Cardiac muscle cell (in vitro differentiated cells and primary cell): ENCODE results near the gene ABL2. TPM values are rescaled to one million over a fixed set of nuclear protein-coding genes. Genes with fewer than 3 reads are reported as not detected.

Experiments
- DNase-seq, 2 donors: peaks; one replicate each; pipeline versions ENCODE4 v3.0.0 to v3.0.0-alpha.2; 2010 to 2017; ENCODE audit warnings: low read depth in 1 of 2, low spot score in 1 of 2
- H3K27ac ChIP-seq: fragments of 200-600 bp; sonication (generic); 2 replicates; pipeline ENCODE4 v1.5.1; 2016
- H3K27me3 ChIP-seq: fragments of 200-600 bp; sonication (generic); 2 replicates; pipeline ENCODE4 v1.6.0; 2016; ENCODE audit warnings: control low read depth
- H3K36me3 ChIP-seq: fragments of 200-600 bp; sonication (generic); 2 replicates; pipeline ENCODE4 v1.5.1; 2016; ENCODE audit warnings: control low read depth
- H3K4me1 ChIP-seq: fragments of 200-600 bp; sonication (generic); 2 replicates; pipeline ENCODE4 v1.8.1; 2017; ENCODE audit warnings: low read depth, mild to moderate bottlenecking, mixed run types
- H3K4me3 ChIP-seq: fragments of 200-600 bp; sonication (generic); 2 replicates; pipeline ENCODE4 v1.5.1; 2016; ENCODE audit warnings: mild to moderate bottlenecking
- H3K9me3 ChIP-seq: fragments of 200-600 bp; sonication (generic); 2 replicates; pipeline ENCODE4 v1.5.1; 2017; ENCODE audit warnings: low read depth, mild to moderate bottlenecking, control low read depth
- CTCF ChIP-seq: IDR thresholded peaks from 2 replicates; pipeline ENCODE4 v1.5.1; 2012; ENCODE audit warnings: low read depth, mild to moderate bottlenecking, low read length
- polyA plus RNA-seq: library from polyadenylated mRNA; unstranded; fragments of >200 nt; fragmentation: Nextera tagmentation; extraction: Ambion mirVana; gene quantifications from 2 replicates; pipeline ENCODE4 v1.2.1, GENCODE V29; 2016
- total RNA-seq: library from RNA; depleted of rRNA; stranded (reverse); fragments of >200 nt; gene quantifications from 2 replicates; pipeline ENCODE4 v1.2.3, GENCODE V29; 2016

The ABL2 gene
- total and polyA plus RNA-seq, 2 experiments from 2014 or later: 6.9 to 13.5 TPM

GRCh38 chr1:179095377-179095776, 134.1 kb downstream of the ABL2 start:
- no peaks in the 10 kb centered on the region for H3K27me3 ChIP-seq
- no peak for TF ChIP-seq CTCF
- H3K27ac ChIP-seq: no peak overlapping the region
- DNase-seq: no peak
- no peaks in the 10 kb centered on the region for H3K9me3 ChIP-seq
- H3K36me3 ChIP-seq: peaks cover 6% of the 10 kb centered on the region
- H3K4me1 ChIP-seq: no peaks in the 10 kb centered on the region
- H3K4me3 ChIP-seq: no peak overlapping the region

- Histone ChIP-seq H3K27ac (no peak overlapping the region), H3K36me3 (peaks cover 6% of the 10 kb centered on the region), H3K4me3 (no peak overlapping the region), H3K27me3 (no peaks in the 10 kb centered on the region), H3K9me3 (no peaks in the 10 kb centered on the region), H3K4me1 (no peaks in the 10 kb centered on the region)
- no peak for TF ChIP-seq CTCF
- DNase-seq: no peak
Measured at GRCh38 chr1:179094818-179095217, 134.7 kb downstream of the ABL2 start.

GRCh38 chr1:179092896-179093461, 136.5 kb downstream of the ABL2 start:
- Histone ChIP-seq H3K9me3 (no peaks in the 10 kb centered on the region), H3K4me3 (no peak overlapping the region), H3K27me3 (no peaks in the 10 kb centered on the region), H3K27ac (no peak overlapping the region), H3K36me3 (peaks cover 6% of the 10 kb centered on the region), H3K4me1 (no peaks in the 10 kb centered on the region)
- no peak for DNase-seq
- no peak for TF ChIP-seq CTCF

- no peak for TF ChIP-seq CTCF
- Histone ChIP-seq H3K27me3 (no peaks in the 10 kb centered on the region), H3K9me3 (no peaks in the 10 kb centered on the region), H3K27ac (no peak overlapping the region), H3K36me3 (peaks cover 6% of the 10 kb centered on the region), H3K4me3 (no peak overlapping the region), H3K4me1 (no peaks in the 10 kb centered on the region)
- peak in 1 of 2 donors; percentile 90 for DNase-seq
Measured at GRCh38 chr1:179091691-179092165, 137.7 kb downstream of the ABL2 start.

- no peak for DNase-seq
- no peak overlapping the region for H3K4me3 ChIP-seq
- no peaks in the 10 kb centered on the region for H3K27me3 ChIP-seq
- H3K36me3 ChIP-seq: peaks cover 6% of the 10 kb centered on the region
- no peak overlapping the region for H3K27ac ChIP-seq
- H3K9me3 ChIP-seq: no peaks in the 10 kb centered on the region
- TF ChIP-seq CTCF: no peak
- no peaks in the 10 kb centered on the region for H3K4me1 ChIP-seq
Measured at GRCh38 chr1:179090923-179091322, 138.6 kb downstream of the ABL2 start.
